ENCODE data around the gene PLK3.
"Not testable (repeated sequence)": the region's sequence is repeated elsewhere in the genome, so short reads cannot be mapped to it uniquely, and the experiment has no call there.

The PLK3 gene

GRCh38 chr1:44788120-44788860 lies 11.9 kb upstream of the PLK3 start, which contains the start of gene BEST4:
Gene BEST4, minus strand, starts transcription at chr1:44788170. Its CDS starts 465 bp downstream, at chr1:44787705.
- DNase-seq = no peak

GRCh38 chr1:44790968-44791801 lies 9.0 kb upstream of the PLK3 start:
- DNase-seq = no peak

- DNase-seq = no peak
Measured at GRCh38 chr1:44792736-44793502, 7.3 kb upstream of the PLK3 start.

GRCh38 chr1:44797886-44798285 lies 2.3 kb upstream of the PLK3 start:
- not testable (repeated sequence) for DNase-seq

- DNase-seq = no peak
Measured at GRCh38 chr1:44798481-44799365, 1.5 kb upstream of the PLK3 start.

GRCh38 chr1:44801491-44802305 lies 1.5 kb downstream of the PLK3 start:
- no peak for DNase-seq

- no peak for DNase-seq
Measured at GRCh38 chr1:44802306-44803061, 2.3 kb downstream of the PLK3 start.

- DNase-seq = no peak
Measured at GRCh38 chr1:44803062-44803311, 2.8 kb downstream of the PLK3 start.

GRCh38 chr1:44803312-44804095 lies 3.3 kb downstream of the PLK3 start:
- no peak for DNase-seq

GRCh38 chr1:44805311-44806024 lies 5.3 kb downstream of the PLK3 start:
- DNase-seq = no peak

- DNase-seq = no peak
Measured at GRCh38 chr1:44806025-44806703, 6.0 kb downstream of the PLK3 start.

- DNase-seq = no peak
Measured at GRCh38 chr1:44806704-44807363, 6.7 kb downstream of the PLK3 start, which contains the start of gene DYNLT4. Gene DYNLT4, minus strand, starts transcription at chr1:44807351. Its CDS starts 683 bp downstream, at chr1:44806668.

GRCh38 chr1:44807364-44808062 lies 7.3 kb downstream of the PLK3 start:
- DNase-seq = peak; percentile 99

- DNase-seq = peak; percentile 87
Measured at GRCh38 chr1:44808063-44808937, 8.1 kb downstream of the PLK3 start, which contains the start of gene BTBD19. Gene BTBD19, plus strand, starts transcription at chr1:44808523. Its CDS starts 298 bp downstream, at chr1:44808821.

- peak; percentile 76 for DNase-seq
Measured at GRCh38 chr1:44808938-44809917, 9.1 kb downstream of the PLK3 start.

Measured in fibroblast of skin of right quadriceps (primary cell).